ENCODE measurements around the gene GADD45GIP1.
"Not testable (repeated sequence)": the region's sequence is repeated elsewhere in the genome, so short reads cannot be mapped to it uniquely, and the experiment has no call there.

GADD45GIP1 gene

DNA sequence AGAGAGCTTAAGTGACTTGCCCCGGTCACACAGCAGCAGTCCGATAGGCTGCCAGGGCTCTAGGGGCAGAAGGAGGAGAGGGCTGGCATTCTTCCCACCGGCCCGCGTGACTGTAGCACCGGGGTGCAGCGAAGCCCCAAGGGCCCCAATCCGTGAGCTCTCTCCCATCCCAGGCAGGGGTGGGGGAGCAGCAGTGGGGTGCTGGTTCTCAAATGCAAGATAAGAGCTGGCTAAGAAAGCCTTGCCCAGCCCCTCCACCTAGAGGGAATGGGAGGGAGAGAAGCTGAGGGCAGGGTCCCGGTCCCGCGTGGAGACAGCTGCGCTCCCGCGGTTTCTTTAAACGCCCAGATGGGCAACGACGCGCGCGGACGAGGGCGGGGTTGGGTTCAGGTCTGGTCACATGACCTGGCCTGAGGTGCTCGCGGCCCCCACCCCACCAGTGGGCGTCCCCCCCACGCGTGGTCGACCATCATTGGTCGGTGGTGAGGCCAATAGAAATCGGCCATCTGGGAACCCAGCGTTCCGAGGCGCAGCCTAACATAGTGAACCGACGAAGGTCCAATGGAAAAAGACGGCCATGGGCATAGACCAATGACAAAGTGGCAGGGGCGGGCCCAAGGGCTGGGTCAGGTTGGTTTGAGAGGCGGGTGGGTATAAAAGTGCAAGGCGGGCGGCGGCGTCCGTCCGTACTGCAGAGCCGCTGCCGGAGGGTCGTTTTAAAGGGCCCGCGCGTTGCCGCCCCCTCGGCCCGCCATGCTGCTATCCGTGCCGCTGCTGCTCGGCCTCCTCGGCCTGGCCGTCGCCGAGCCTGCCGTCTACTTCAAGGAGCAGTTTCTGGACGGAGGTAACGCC lies 18.9 kb downstream of the GADD45GIP1 start, which contains the start of gene CALR:
Gene CALR (plus strand): TSS at position 683 of the 852 bp plus-strand sequence. CDS start 71 bp downstream, at position 754.
- DNase-seq, result peak; percentile 92

DNA sequence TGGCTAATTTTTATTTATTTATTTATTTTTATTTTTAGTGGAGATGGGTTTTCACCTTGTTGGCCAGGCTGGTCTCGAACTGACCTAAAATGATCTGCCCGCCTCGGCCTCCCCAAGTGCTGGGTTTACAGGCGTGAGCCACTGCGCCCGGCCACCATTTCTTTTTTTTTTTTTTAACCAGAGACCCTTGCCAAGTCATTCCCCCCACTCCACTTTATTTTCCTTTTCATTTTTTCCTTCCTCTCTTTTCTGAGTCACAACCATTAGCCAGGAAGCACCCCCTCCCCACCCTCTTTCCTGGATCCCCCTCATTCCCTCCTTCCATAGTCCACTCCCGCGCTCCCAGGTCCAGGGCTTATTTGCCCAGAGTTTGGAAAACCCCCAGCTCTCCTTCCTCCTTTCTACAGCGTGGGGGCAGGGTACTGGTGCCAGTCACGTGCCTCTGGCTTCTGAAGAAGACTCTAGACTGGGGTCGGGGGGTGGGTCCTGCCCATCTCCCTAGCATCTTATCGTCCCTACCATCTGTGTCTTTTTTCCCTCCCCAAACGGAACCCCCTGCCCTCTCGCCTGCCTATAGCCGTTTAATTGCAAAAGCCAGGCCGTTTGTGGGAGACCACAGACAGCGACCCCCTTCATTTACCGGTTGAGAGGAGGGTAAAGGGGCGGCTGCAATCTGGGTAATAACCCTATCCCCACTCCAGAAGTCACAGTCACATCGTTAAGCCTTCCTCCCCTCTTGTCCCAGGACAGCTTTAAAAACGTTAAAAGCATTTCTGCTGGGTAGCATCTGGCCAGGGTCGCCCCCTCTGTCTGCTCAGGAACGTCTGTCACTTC lies 19.7 kb downstream of the GADD45GIP1 start:
- peak; percentile 77 for DNase-seq

DNA sequence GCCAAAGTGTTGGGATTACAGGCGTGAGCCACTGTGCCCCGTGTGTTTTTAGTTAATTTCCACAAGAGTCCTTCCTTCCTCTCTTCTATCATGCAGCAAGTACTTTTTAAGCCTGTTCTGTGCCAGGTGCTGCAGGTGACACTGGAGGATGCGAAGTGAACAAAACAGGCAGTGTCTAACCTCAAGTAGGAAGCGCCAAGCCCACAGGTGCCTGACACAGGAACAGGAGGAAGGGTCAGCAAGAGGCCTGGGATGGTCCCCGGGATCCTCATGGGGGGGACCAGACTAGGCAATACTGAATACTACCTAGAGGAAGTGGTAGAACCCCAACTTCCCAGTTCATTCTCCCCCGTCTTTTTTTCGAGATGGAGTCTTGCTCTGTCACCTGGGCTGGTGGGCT lies 20.4 kb downstream of the GADD45GIP1 start:
- no peak for DNase-seq

DNA sequence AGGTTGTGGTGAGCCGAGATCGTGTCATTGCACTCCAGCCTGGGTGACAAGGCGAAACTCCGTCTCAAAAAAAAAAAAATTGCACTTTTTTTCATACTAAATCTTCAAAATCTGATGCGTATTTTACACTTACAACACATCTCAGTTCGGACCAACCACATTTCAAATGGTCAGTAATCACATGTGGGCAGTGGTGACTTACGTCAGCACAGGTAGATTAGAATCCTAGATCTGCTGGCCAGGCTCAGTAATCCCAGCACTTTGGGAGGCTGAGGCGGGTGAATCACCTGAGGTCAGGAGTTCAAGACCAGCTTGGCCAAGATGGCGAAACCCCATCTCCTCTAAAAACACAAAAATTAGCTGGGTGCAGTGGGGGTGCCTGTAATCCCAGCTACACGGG lies 22.0 kb downstream of the GADD45GIP1 start:
- no peak for DNase-seq

DNA sequence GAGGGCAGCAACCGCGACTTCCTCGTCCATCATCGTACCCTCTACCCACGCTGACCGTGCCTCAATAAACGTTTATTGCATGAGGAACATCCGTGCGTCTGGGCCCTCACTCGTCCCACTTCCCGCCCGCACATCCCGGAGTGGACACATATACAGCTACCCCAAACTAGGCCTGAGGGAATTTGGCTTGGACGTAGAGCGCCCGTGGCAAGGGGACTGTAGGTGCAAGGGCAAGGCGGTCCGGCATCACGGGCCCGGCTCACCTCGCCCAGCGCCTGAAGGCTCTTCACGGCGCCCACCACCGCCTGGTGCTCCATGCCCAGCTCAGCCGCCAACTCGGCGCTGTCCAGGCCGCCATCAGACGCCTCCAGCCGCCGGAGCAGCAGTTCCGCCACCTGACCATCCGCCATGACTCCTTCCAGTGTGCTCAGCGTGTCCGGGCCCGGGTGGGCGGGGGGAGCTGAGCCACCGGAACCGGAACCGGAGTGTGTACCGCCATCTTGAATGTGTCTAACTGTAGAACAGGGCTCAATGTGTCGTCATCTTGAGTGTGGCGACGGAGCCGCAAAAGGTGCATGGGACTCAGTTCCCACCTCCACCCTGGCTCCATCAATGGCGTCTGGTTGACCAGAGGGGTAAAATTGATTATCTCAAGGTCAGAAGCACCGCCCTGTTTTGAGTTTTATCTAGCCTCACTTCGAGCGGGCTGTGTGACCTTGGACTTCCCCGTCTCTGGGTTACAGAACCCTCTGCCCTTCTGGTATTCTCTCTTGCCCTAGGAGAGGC lies 23.5 kb downstream of the GADD45GIP1 start, which contains the start of gene FARSA:
Gene FARSA (minus strand): TSS at position 425 of the 786 bp plus-strand sequence. CDS start 15 bp downstream, at position 410.
- DNase-seq, result peak; percentile 78

DNA sequence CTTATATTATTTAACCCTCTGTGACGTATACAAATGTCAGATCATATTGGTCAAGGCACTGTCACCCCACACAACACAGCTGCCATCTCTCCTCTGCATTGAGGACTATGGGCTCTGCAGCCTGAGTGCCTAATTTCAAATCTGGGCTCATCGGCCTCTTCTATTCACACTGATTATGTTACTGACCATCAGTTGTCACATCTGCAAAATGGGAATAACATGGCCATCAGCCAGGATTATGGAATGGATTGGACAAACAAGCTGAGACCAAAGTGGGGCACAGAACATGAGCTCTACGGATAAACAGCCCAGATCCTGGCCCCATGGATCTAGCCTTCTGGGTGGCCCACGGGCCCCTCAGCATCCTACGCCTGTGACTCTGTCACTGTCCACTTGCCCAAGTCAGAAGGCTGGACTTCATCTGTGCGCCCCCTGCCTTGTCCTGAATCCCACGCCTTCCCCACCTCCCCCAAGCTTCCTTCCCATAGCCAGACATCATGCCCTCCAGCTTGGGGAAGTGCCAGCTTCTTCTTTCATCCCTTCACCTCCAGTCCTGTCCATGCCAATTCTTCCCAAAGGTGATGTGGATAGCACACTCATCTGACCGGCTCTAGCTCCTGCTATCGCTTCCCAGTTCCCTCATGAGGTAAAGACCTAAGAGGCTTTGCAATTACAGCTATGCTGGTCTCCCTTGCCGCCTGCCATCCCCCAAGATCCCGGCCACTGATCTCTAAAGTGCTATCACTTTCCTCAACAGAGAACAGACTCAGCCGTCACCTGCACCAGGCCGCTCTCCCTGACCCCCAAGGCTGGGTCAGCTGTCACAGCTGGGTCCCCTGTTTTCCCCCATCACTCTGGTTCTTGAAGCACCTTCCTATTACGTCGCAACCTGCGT lies 24.4 kb downstream of the GADD45GIP1 start:
- no peak for DNase-seq

DNA sequence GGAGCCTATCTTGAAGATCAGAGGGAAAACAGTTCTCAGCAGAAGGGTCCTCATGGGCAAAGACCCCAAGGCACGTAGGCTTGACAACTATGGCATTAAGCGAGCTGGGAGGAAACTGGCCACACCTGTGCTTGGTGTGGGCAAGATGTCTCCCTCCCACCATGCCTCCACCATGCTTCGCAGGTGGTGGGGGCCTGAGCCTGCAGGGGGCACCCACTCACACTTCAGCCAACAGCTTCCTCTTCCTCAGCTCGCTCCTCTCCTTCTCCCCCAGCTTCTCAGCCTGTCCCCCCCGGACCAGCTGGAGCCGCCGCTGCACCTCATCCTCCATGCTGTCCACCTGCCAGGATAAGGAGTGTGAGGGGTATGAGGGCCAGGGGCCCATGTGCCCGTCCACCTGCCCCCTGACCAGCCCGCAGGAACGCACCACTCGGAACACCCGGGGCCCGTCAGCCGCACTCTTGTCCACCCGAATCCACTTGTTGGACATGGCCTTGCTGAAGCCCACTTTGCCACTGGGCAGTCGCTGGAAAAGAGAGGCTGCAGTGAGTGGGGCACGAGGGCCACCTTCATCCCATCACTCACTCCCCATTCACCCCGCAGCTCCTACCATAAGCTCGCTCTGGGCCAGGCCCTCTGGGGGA lies 26.9 kb downstream of the GADD45GIP1 start:
- DNase-seq, result no peak

DNA sequence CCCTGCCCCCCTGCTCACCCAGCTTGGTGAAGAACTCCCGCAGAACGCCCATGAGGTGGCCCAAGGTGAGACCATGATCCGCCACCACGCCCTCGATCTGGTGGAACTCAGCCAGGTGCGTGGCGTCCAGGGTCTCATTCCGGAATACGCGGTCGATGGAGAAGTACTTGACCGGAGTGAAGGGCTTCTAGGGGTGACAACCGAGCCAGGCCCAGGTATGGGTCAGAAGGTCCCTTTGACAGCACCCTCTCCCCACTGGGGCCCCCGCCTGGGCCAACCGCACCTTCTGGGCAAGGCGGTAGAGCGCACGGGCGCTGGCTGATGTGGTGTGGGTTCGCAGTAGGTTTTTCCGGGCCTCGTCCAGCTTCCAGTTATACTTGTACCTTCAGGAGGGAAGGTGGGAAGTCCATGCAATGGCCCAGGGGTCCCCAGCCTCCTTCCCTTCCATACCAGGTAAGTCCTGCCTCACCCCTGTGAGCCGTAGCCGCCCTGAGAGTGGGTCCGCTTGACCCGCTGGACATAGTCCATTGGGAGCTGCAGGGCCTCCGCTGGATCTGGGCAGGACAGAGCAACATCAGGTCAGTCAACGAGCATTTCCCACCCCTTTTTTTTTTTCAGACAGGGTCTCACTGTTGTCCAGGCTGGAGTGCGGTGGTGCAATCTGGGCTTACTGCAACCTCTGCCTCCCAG lies 32.3 kb downstream of the GADD45GIP1 start:
- DNase-seq, result no peak

DNA sequence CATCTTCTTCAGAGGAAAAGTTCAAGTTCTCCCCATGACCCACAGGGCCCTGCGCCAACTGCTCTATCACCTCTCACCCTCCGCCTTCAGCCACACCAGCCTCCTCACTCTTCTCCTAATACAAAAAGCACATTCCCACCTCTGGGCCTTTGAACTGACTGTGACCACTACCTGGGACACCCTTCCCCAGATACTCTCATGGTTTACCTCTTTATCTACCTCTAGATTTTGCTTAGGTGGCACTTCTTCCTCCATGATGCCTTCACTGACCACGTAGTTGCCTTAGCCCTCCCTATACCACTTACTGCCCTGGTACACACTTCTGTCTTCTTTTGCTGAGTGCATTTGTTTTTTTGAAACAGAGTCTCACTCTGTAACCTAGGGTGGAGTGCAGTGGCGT lies 34.1 kb downstream of the GADD45GIP1 start:
- no peak for DNase-seq

DNA sequence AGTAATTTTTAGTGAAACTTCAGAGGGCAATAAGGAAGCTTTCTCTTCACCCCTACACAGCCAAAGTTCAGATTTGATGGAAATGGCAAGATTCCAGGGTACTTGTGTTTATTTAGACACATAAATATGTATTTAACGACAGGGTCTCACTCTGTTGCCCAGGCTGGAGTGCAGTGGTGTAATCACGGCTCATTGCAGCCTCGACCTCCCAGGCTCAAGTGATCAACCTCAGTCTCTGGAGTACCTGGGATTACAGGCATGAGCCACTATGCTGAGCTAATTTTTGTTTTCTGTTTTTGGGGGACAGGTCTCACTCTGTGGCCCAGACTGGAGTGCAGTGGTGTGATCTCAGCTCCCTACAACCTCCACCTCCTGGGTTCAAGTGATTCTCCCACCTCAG lies 36.0 kb downstream of the GADD45GIP1 start:
- DNase-seq, result no peak

DNA sequence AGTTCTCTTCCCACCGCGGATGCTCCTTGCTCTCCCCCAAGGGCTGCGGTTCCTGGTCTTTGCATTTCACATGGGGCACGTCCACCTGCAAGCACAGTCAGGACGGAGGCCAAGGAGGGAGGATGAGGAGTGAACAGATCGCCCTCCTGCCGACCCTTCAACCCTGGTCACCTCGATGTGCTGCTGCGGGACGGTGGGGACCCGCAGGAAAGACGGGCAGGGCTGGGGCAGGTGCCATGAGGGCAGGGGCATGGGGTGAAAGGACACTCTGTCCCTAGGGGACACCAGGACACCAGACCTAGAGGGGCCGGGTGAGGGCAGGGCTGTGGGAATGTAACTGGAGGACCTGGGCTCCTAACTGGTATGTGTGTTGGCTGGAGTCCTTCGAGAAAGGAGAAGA lies 38.8 kb downstream of the GADD45GIP1 start:
- DNase-seq, result no peak

DNA sequence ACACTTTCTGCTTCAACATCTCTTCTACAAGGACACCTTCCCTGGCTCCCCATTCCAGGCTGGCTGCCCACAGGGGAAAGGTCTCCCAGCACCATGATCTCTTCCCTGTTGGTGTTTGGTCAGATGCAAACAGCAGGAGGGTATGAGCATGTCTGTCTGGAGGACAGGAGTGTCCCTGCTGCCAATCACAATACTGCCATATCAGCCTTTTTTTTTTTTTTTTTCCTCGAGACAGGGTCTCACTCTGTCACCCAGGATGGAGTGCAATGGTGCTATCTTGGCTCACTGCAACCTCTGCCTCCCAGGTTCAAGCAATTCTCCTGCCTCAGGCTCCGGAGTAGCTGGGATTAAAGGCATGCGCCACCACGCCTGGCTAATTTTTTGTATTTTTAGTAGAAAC lies 41.2 kb downstream of the GADD45GIP1 start:
- DNase-seq, result not testable (repeated sequence)

DNA sequence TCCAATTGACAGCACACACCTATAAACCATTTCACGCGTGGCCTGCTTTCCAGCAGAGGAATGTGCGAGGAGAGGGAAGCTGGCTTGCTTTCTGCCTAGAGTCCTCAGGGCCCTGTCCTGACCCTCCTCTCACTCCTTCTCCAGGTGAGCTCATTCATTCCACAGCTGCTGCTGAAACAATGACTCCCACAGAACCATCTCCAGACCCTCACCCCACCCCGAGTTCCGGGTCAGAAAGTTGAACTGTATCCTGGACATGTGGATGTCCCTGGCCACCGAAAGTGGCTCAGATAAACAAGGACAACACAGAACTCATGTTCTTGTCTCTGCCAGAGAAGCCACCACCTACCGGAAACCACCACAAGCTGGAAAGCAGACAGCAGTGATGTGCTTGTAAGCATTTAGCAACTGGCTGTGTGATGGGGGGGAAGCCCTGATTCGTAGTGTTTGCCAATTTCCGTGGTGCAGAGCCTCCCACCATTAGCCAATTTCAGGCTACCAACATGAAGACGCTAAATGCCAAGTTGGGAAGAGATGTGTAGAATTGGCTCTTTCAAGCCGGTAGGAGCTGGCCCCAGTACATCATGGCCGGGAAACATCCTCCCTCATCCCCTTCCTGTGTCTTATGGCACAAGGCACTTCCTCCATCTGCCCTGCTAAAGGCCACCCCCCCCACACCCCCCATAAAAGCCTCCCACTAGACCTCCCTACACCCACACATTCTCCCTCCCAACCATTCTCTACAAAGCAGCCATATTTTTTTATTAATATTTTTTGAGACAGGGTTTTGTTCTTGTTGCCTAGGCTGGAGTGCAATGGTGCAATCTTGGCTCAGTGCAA lies 43.0 kb downstream of the GADD45GIP1 start:
- no peak for DNase-seq

DNA sequence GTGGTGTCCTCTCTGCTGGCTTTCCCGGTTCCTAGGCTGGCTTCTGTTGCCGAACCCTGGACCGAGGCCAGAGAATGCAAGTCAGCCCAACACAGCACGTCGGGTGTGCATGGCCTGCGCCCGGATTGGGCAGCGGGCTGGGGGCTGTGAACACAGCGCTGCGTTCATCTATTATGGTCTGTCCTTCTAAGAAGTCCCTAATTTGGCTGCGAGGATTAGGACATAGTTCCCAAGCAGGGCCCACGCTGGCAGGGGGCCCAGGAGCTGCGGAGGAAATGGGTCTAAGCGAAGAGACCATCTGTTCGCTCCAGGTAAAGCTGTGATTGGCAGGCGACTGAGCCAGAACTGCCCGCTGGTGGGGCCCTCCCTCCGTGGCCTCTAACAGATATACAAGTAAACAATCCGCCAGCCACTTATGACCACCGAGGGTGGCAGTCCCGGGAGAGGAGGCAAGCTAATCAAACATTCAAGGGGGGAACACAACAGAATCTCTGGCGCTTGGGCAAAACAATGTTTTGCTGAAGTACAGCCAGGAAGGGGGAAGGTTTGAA lies 43.9 kb downstream of the GADD45GIP1 start:
- peak; percentile 77 for DNase-seq

DNA sequence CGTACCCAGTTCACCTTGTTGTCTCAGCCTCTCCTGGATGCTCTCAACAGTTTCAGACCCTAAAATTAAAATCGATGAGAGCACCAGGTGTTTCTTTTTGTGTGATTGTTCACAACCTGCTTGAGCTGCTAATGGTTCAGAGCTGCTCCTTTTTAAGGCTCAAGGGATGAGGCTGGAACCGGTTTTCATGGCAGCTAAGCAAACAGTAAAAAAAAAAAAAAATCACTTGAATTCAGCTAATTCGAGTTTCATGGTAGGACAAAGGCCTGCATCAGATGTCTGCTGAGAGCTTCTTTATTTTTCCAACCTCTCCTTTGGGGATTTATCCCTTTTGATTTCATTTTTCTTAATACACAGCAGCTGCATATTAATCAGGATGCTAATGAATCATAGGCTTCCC lies 44.5 kb downstream of the GADD45GIP1 start:
- DNase-seq, result peak; percentile 55

DNA sequence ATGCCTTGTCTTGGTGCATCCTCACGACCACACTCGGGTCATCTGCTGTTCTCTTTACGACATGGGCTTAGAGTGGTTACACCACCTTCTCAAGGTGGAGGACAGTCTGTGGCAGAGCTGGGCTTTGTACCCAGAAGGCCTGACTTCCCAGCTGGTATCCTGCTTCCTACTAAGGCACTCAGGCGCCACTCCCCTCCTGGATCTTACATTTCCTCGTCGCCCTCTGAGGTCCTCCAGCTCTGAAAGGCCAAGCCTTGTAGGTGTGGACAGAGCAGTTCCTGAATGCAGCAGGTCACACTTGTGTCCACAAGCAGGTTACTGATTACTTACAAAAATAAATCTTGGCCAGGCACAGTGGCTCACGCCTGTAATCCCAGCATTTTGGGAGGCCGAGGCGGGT lies 49.9 kb downstream of the GADD45GIP1 start:
- DNase-seq, result no peak
